SK-N-SH (cell line): Measurements from ENCODE around the gene EPHB4.

Source experiments
- MAX ChIP-seq: IDR thresholded peaks from 2 replicates; pipeline ENCODE4 v1.4.0; 2012; ENCODE audit warnings: low read depth
- NRF1 ChIP-seq: IDR thresholded peaks from 2 replicates; pipeline ENCODE4 v1.6.1; 2012; ENCODE audit warnings: low read depth, mild to moderate bottlenecking, low read length
- POLR2AphosphoS5 ChIP-seq: IDR thresholded peaks from 2 replicates; pipeline ENCODE4 v1.6.1; 2012; ENCODE audit warnings: low read depth, low read length
- YY1 ChIP-seq: IDR thresholded peaks from 2 replicates; pipeline ENCODE4 v1.4.0; 2012; ENCODE audit warnings: low read depth, mild to moderate bottlenecking

GRCh38 chr7:100791881-100792666 is 35.2 kb downstream of the EPHB4 start:
- TF ChIP-seq NRF1 (no peak), POLR2AphosphoS5 (no peak), MAX (no peak), YY1 (no peak)
